Neural cell (in vitro differentiated cells): ENCODE measurements around the gene PHLDB1. TPM values are rescaled to one million over a fixed set of nuclear protein-coding genes. Genes with fewer than 3 reads are reported as not detected.
"Not testable (repeated sequence)": the region's sequence is repeated elsewhere in the genome, so short reads cannot be mapped to it uniquely, and the experiment has no call there.

Experiments used
- H2AFZ ChIP-seq: fragments of 200-600, 300-800 bp; sonication (generic), shearing (Covaris generic); 2 replicates; pipeline ENCODE4 v1.6.0; 2014; ENCODE audit warnings: low read depth, mild to moderate bottlenecking, antibody characterized with exemption, low read length, moderate library complexity
- H3F3A ChIP-seq: fragments of 200-600 bp; shearing (Covaris generic); 2 replicates; pipeline ENCODE4 v1.6.1; 2016; ENCODE audit warnings: mild to moderate bottlenecking, moderate library complexity, mixed read lengths, antibody characterized with exemption, low read length; ENCODE audit not compliant: insufficient read depth, poor library complexity, severe bottlenecking
- H3K27ac ChIP-seq: fragments of 200-600, 300-800 bp; sonication (generic), shearing (Covaris generic); 2 replicates; pipeline ENCODE4 v1.5.1; 2014; ENCODE audit warnings: mild to moderate bottlenecking, low read length, moderate library complexity
- H3K27me3 ChIP-seq: fragments of 300-800, 200-600 bp; sonication (generic), shearing (Covaris generic); 2 replicates; pipeline ENCODE4 v1.6.0; 2014; ENCODE audit warnings: mild to moderate bottlenecking, low read depth, low read length, moderate library complexity; ENCODE audit not compliant: insufficient read depth
- H3K36me3 ChIP-seq: fragments of 300-800, 200-600 bp; sonication (generic), shearing (Covaris generic); 2 replicates; pipeline ENCODE4 v1.5.1; 2014; ENCODE audit warnings: mild to moderate bottlenecking, antibody characterized with exemption, low read length, moderate library complexity; ENCODE audit not compliant: insufficient read depth
- H3K4me2 ChIP-seq: fragments of 300-800, 200-600 bp; sonication (generic), shearing (Covaris generic); 2 replicates; pipeline ENCODE4 v1.6.0; 2014; ENCODE audit warnings: mild to moderate bottlenecking, low read length
- H3K4me3 ChIP-seq: fragments of 300-800, 200-600 bp; sonication (generic), shearing (Covaris generic); 2 replicates; pipeline ENCODE4 v1.5.1; 2014; ENCODE audit warnings: mild to moderate bottlenecking, low read length, moderate library complexity
- H3K79me2 ChIP-seq: fragments of 200-600 bp; shearing (Covaris generic); replicated peaks from 2 replicates; pipeline ENCODE4 v1.6.0; 2014; ENCODE audit warnings: mild to moderate bottlenecking, low read length, moderate library complexity; ENCODE audit not compliant: insufficient read depth
- H3K9ac ChIP-seq: fragments of 300-800, 200-600 bp; sonication (generic), shearing (Covaris generic); 2 replicates; pipeline ENCODE4 v1.6.1; 2016; ENCODE audit warnings: mild to moderate bottlenecking, low read length, mixed read lengths
- H3K9me2 ChIP-seq: fragments of 200-600 bp; shearing (Covaris generic); 2 replicates; pipeline ENCODE4 v1.6.1; 2016; ENCODE audit warnings: mild to moderate bottlenecking, low read length, mixed read lengths; ENCODE audit not compliant: insufficient read depth
- H3K9me3 ChIP-seq: fragments of 200-600, 300-800 bp; sonication (generic), shearing (Covaris generic); 2 replicates; pipeline ENCODE4 v1.6.1; 2016; ENCODE audit warnings: mild to moderate bottlenecking, mixed run types, low read length, moderate library complexity, mixed read lengths
- H4K20me1 ChIP-seq: fragments of 200-600 bp; shearing (Covaris generic); 2 replicates; pipeline ENCODE4 v1.6.1; 2016; ENCODE audit warnings: mild to moderate bottlenecking, mixed run types; ENCODE audit not compliant: insufficient read depth
- CTCF ChIP-seq: fragments of 450-650 bp; IDR thresholded peaks from 2 replicates; pipeline ENCODE4 v1.5.1; 2014; ENCODE audit warnings: antibody characterized with exemption, mild to moderate bottlenecking, moderate library complexity; ENCODE audit not compliant: poor library complexity, severe bottlenecking
- EP300 ChIP-seq: fragments of 450-650 bp; conservative IDR thresholded peaks from 2 replicates; pipeline ENCODE4 v1.6.1; 2014; ENCODE audit warnings: antibody characterized with exemption, mild to moderate bottlenecking, moderate library complexity; ENCODE audit not compliant: poor library complexity, severe bottlenecking
- EZH2 ChIP-seq: fragments of 200-600, 300-800 bp; shearing (Covaris generic), sonication (generic); IDR thresholded peaks from 2 replicates; pipeline ENCODE4 v1.6.1; 2014; ENCODE audit warnings: antibody characterized with exemption, low read length, borderline replicate concordance, mild to moderate bottlenecking; ENCODE audit not compliant: insufficient read depth, poor library complexity, severe bottlenecking
- MXI1 ChIP-seq: fragments of 450-650 bp; conservative IDR thresholded peaks from 2 replicates; pipeline ENCODE4 v1.6.1; 2014; ENCODE audit warnings: antibody characterized with exemption, mild to moderate bottlenecking; ENCODE audit not compliant: poor library complexity, severe bottlenecking
- POLR2AphosphoS5 ChIP-seq: IDR thresholded peaks from 2 replicates; pipeline ENCODE4 v1.6.1; 2012
- RAD21 ChIP-seq: fragments of 450-650 bp; conservative IDR thresholded peaks from 2 replicates; pipeline ENCODE4 v1.6.1; 2014; ENCODE audit warnings: antibody characterized with exemption, mild to moderate bottlenecking, moderate library complexity
- REST ChIP-seq: IDR thresholded peaks from 2 replicates; pipeline ENCODE4 v1.6.1; 2012; ENCODE audit warnings: borderline replicate concordance
- SMC3 ChIP-seq: fragments of 450-650 bp; conservative IDR thresholded peaks from 2 replicates; pipeline ENCODE4 v1.6.1; 2014; ENCODE audit warnings: antibody characterized with exemption, mild to moderate bottlenecking, moderate library complexity; ENCODE audit not compliant: poor library complexity
- TAF1 ChIP-seq: IDR thresholded peaks from 2 replicates; pipeline ENCODE4 v1.6.1; 2012; ENCODE audit warnings: low read depth
- polyA plus RNA-seq: library from polyadenylated mRNA; depleted of rRNA; stranded (reverse); fragments of >200 nt; gene quantifications from 2 replicates; pipeline ENCODE4 v1.2.3, GENCODE V29; 2014

Gene PHLDB1
- polyA plus RNA-seq, 1 donor from 2014 or later = 114 TPM

GRCh38 chr11:118687906-118688305 lies 80.5 kb downstream of the PHLDB1 start:
- H3K9me3 ChIP-seq = no peaks in the 10 kb centered on the region
- H4K20me1 ChIP-seq = no peaks in the 10 kb centered on the region
- H3K27ac ChIP-seq = no peak overlapping the region
- H2AFZ ChIP-seq = no peak overlapping the region
- TF ChIP-seq EP300 (no peak), POLR2AphosphoS5 (no peak), REST (no peak), RAD21 (no peak), EZH2 (no peak), SMC3 (no peak), TAF1 (no peak), CTCF (no peak), MXI1 (no peak)
- H3K4me3 ChIP-seq = no peak overlapping the region
- H3F3A ChIP-seq = no peaks in the 10 kb centered on the region
- no peaks in the 10 kb centered on the region for H3K27me3 ChIP-seq
- H3K9ac ChIP-seq = no peak overlapping the region
- no peaks in the 10 kb centered on the region for H3K36me3 ChIP-seq
- no peaks in the 10 kb centered on the region for H3K79me2 ChIP-seq
- H3K9me2 ChIP-seq = no peaks in the 10 kb centered on the region
- no peak overlapping the region for H3K4me2 ChIP-seq

GRCh38 chr11:118688339-118688738 lies 80.9 kb downstream of the PHLDB1 start:
- H3K4me3 ChIP-seq, H3K9me2 ChIP-seq, H3K79me2 ChIP-seq, H3K9ac ChIP-seq, H3K9me3 ChIP-seq, H3K36me3 ChIP-seq, H2AFZ ChIP-seq, H4K20me1 ChIP-seq, H3K27ac ChIP-seq, H3F3A ChIP-seq, H3K27me3 ChIP-seq, H3K4me2 ChIP-seq: not testable (repeated sequence)

GRCh38 chr11:118688851-118689502 lies 81.6 kb downstream of the PHLDB1 start:
- Histone ChIP-seq H3K4me3 (no peak overlapping the region), H3K9ac (no peak overlapping the region), H3K9me2 (no peaks in the 10 kb centered on the region), H3K36me3 (no peaks in the 10 kb centered on the region), H2AFZ (no peak overlapping the region), H4K20me1 (no peaks in the 10 kb centered on the region), H3K27ac (no peak overlapping the region), H3K4me2 (no peak overlapping the region), H3K79me2 (no peaks in the 10 kb centered on the region), H3K27me3 (no peaks in the 10 kb centered on the region), H3F3A (no peaks in the 10 kb centered on the region), H3K9me3 (no peaks in the 10 kb centered on the region)
- TF ChIP-seq SMC3 (no peak), EZH2 (no peak), REST (no peak), MXI1 (no peak)
